Activated CD4-positive, alpha-beta T cell treated with anti-CD3 and anti-CD28 coated beads, Interleukin-2, amount 10 ng/mL, durations not matched to agents 7 days and 5 days (primary cell): Measurements from ENCODE around the gene ZNF574. TPM values are rescaled to one million over a fixed set of nuclear protein-coding genes. Genes with fewer than 3 reads are reported as not detected.

Experiments used
- CTCF ChIA-PET: fragments of 350-600 bp; sonication (Branson Sonifier 250); formaldehyde crosslinking; loops from one replicate; lab custom pipeline; 2021; ENCODE audit warnings: antibody characterized with exemption; lab: Charles Lee
- POLR2A ChIA-PET: fragments of 350-600 bp; sonication (Branson Sonifier 250); formaldehyde crosslinking; loops from one replicate; lab custom pipeline; 2021; ENCODE audit warnings: antibody characterized with exemption; lab: Charles Lee
- DNase-seq: peaks from one replicate; pipeline ENCODE4 v3.0.0-alpha.2; 2020
- H3K27ac Mint-ChIP-seq: one replicate; pipeline ENCODE4 v1.8.0; 2021; ENCODE audit warnings: mild to moderate bottlenecking, moderate library complexity, mixed read lengths
- H3K27me3 Mint-ChIP-seq: one replicate; pipeline ENCODE4 v1.8.0; 2021; ENCODE audit warnings: mixed read lengths
- H3K36me3 Mint-ChIP-seq: one replicate; pipeline ENCODE4 v1.8.0; 2021; ENCODE audit warnings: low read depth, mixed read lengths
- H3K4me1 Mint-ChIP-seq: one replicate; pipeline ENCODE4 v1.8.0; 2021; ENCODE audit warnings: mixed read lengths
- H3K4me3 Mint-ChIP-seq: one replicate; pipeline ENCODE4 v1.8.0; 2021; ENCODE audit warnings: mild to moderate bottlenecking, moderate library complexity, mixed read lengths
- H3K9me3 Mint-ChIP-seq: one replicate; pipeline ENCODE4 v1.8.0; 2021; ENCODE audit warnings: mixed read lengths
- total RNA-seq, 2 experiments: library from RNA; stranded (reverse); gene quantifications; one replicate each; pipeline ENCODE4 v1.2.3, GENCODE V29; 2021

Gene ZNF574
- total RNA-seq, 2 experiments from 2014 or later, result 14.1 to 15.8 TPM

DNA sequence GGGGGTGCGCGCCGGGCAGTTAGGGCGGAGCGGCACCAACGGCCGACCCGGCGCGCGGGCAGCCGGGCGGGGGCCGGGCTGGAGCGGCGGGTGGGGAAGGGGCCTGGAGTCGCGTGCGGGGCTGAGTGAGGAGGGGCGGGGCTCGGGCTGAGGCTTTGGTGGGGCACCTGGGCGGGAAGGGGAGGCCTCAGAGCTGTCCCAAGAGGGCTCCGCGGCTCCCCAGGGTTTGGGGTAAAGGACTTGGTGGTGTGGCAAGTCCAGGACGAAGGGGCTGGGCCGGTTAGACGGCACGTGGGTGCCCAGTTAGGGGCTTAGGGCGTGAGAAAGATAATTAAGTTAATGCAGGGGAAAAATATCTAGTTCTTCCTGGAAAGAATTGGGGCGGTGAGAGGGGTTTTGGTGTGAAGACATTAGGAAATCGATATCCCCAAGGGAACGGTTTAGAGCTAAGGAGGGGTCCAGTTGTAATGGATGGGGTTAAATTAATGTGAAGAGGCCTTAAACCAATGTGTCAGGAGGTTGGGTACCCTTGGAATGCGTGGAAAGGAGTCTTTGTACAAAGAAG lies 496 bp downstream of the ZNF574 start:
- Mint-ChIP-seq H3K4me1 (peaks cover 43% of the 10 kb centered on the region), H3K36me3 (peaks cover 17% of the 10 kb centered on the region), H3K9me3 (no peaks in the 10 kb centered on the region), H3K4me3 (peak overlapping the region; percentile 100), H3K27ac (peak overlapping the region; percentile 90), H3K27me3 (no peaks in the 10 kb centered on the region)
- CTCF ChIA-PET, result interaction anchor here (0.6 to 1.5 kb wide), 3 partner anchors 32 to 1410 kb away, joined by 3 to 4 read pairs (median 4); no protein-coding TSS in a partner anchor
- peak; percentile 53 for DNase-seq
- POLR2A ChIA-PET, result interaction anchor here (0.7 kb wide), 1 partner anchor 68 kb away, joined by 3 read pairs; no protein-coding TSS in a partner anchor

DNA sequence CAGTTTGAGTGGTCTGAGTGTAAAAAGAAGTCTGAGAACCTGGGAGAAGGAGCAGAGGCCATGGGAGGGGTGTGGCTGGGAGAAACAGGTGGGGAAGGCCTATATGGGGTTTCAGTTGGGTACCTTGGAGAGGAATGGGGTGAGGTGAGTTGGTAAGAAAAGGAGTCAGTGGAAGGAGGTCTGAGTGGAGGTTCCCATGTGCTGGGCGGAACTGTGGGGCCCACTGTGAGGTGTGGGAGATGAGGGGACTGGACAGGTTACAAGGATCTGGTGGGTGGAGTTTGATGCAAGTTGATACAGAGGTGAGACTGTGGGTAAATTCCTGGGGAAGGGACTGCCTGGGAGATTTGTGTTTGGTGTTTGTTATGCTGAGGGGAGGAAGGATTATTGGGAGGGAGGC lies 2.1 kb downstream of the ZNF574 start:
- POLR2A ChIA-PET, result no interaction called here
- Mint-ChIP-seq H3K4me3 (peak overlapping the region; percentile 100), H3K36me3 (peaks cover 23% of the 10 kb centered on the region), H3K27me3 (no peaks in the 10 kb centered on the region), H3K4me1 (peaks cover 44% of the 10 kb centered on the region), H3K9me3 (no peaks in the 10 kb centered on the region), H3K27ac (peak overlapping the region; percentile 38)
- DNase-seq, result no peak
- CTCF ChIA-PET, result interaction anchor here (0.7 to 1.5 kb wide), 2 partner anchors 30 to 78 kb away, joined by 3 to 4 read pairs; no protein-coding TSS in a partner anchor

DNA sequence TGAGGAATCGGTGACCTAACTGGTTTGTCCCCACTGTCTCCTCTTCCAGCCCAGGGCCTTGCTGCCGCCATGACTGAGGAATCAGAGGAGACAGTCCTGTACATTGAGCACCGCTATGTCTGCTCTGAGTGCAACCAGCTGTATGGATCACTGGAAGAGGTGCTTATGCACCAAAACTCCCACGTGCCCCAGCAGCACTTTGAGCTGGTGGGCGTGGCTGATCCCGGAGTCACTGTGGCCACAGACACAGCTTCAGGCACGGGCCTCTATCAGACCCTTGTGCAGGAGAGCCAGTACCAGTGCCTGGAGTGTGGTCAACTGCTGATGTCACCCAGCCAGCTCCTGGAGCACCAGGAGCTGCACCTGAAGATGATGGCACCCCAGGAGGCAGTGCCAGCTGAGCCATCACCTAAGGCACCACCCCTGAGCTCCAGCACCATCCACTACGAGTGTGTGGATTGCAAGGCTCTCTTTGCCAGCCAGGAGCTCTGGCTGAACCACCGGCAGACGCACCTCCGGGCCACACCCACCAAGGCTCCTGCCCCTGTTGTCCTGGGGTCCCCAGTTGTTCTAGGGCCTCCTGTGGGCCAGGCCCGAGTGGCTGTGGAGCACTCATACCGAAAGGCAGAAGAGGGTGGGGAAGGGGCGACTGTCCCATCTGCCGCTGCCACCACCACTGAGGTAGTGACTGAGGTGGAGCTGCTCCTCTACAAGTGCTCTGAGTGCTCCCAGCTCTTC lies 2.7 kb downstream of the ZNF574 start:
- DNase-seq, result no peak
- POLR2A ChIA-PET, result no interaction called here
- no peaks in the 10 kb centered on the region for H3K9me3 Mint-ChIP-seq
- H3K27me3 Mint-ChIP-seq, result no peaks in the 10 kb centered on the region
- no peak overlapping the region for H3K27ac Mint-ChIP-seq
- H3K4me1 Mint-ChIP-seq, result peaks cover 44% of the 10 kb centered on the region
- CTCF ChIA-PET, result no interaction called here
- H3K36me3 Mint-ChIP-seq, result peaks cover 23% of the 10 kb centered on the region
- H3K4me3 Mint-ChIP-seq, result no peak overlapping the region

DNA sequence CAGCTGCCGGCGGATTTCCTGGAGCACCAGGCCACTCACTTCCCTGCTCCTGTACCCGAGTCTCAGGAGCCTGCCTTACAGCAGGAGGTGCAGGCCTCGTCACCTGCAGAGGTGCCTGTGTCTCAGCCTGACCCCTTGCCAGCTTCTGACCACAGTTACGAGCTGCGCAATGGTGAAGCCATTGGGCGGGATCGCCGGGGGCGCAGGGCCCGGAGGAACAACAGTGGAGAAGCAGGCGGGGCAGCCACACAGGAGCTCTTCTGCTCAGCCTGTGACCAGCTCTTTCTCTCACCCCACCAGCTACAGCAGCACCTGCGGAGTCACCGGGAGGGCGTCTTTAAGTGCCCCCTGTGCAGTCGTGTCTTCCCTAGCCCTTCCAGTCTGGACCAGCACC lies 3.3 kb downstream of the ZNF574 start:
- ChIA-PET CTCF (interaction anchor here (0.6 kb wide), 1 partner anchor 108 kb away, joined by 3 read pairs; no protein-coding TSS in a partner anchor), POLR2A (no interaction called here)
- no peak overlapping the region for H3K27ac Mint-ChIP-seq
- no peak for DNase-seq
- H3K36me3 Mint-ChIP-seq, result peaks cover 23% of the 10 kb centered on the region
- no peaks in the 10 kb centered on the region for H3K27me3 Mint-ChIP-seq
- H3K4me1 Mint-ChIP-seq, result peaks cover 44% of the 10 kb centered on the region
- no peak overlapping the region for H3K4me3 Mint-ChIP-seq
- no peaks in the 10 kb centered on the region for H3K9me3 Mint-ChIP-seq

DNA sequence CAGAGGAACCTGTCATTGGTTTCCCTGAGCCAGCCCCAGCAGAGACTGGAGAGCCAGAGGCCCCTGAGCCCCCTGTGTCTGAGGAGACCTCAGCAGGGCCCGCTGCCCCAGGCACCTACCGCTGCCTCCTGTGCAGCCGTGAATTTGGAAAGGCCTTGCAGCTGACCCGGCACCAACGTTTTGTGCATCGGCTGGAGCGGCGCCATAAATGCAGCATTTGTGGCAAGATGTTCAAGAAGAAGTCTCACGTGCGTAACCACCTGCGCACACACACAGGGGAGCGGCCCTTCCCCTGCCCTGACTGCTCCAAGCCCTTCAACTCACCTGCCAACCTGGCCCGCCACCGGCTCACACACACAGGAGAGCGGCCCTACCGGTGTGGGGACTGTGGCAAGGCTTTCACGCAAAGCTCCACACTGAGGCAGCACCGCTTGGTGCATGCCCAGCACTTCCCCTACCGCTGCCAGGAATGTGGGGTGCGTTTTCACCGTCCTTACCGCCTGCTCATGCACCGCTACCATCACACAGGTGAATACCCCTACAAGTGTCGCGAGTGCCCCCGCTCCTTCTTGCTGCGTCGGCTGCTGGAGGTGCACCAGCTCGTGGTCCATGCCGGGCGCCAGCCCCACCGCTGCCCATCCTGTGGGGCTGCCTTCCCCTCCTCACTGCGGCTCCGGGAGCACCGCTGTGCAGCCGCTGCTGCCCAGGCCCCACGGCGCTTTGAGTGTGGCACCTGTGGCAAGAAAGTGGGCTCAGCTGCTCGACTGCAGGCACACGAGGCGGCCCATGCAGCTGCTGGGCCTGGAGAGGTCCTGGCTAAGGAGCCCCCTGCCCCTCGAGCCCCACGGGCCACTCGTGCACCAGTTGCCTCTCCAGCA lies 4.2 kb downstream of the ZNF574 start:
- peaks cover 23% of the 10 kb centered on the region for H3K36me3 Mint-ChIP-seq
- no peak for DNase-seq
- H3K4me1 Mint-ChIP-seq, result peaks cover 37% of the 10 kb centered on the region
- H3K4me3 Mint-ChIP-seq, result no peak overlapping the region
- ChIA-PET POLR2A (no interaction called here), CTCF (interaction anchor here (0.6 kb wide), 1 partner anchor 107 kb away, joined by 3 read pairs; no protein-coding TSS in a partner anchor)
- no peaks in the 10 kb centered on the region for H3K27me3 Mint-ChIP-seq
- no peaks in the 10 kb centered on the region for H3K9me3 Mint-ChIP-seq
- H3K27ac Mint-ChIP-seq, result no peak overlapping the region

DNA sequence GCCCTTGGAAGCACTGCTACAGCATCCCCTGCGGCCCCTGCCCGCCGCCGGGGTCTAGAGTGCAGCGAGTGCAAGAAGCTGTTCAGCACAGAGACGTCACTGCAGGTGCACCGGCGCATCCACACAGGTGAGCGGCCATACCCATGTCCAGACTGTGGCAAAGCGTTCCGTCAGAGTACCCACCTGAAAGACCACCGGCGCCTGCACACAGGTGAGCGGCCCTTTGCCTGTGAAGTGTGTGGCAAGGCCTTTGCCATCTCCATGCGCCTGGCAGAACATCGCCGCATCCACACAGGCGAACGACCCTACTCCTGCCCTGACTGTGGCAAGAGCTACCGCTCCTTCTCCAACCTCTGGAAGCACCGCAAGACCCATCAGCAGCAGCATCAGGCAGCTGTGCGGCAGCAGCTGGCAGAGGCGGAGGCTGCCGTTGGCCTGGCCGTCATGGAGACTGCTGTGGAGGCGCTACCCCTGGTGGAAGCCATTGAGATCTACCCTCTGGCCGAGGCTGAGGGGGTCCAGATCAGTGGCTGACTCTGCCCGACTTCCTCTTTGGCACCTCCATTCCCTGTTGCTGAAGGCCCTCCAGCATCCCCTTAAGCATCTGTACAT lies 4.9 kb downstream of the ZNF574 start:
- no peak overlapping the region for H3K4me3 Mint-ChIP-seq
- no peak for DNase-seq
- H3K27me3 Mint-ChIP-seq, result no peaks in the 10 kb centered on the region
- H3K36me3 Mint-ChIP-seq, result peaks cover 23% of the 10 kb centered on the region
- peaks cover 31% of the 10 kb centered on the region for H3K4me1 Mint-ChIP-seq
- CTCF ChIA-PET, result interaction anchor here (1.0 kb wide), 1 partner anchor 41 kb away, joined by 3 read pairs; no protein-coding TSS in a partner anchor
- no peaks in the 10 kb centered on the region for H3K9me3 Mint-ChIP-seq
- POLR2A ChIA-PET, result no interaction called here
- no peak overlapping the region for H3K27ac Mint-ChIP-seq

DNA sequence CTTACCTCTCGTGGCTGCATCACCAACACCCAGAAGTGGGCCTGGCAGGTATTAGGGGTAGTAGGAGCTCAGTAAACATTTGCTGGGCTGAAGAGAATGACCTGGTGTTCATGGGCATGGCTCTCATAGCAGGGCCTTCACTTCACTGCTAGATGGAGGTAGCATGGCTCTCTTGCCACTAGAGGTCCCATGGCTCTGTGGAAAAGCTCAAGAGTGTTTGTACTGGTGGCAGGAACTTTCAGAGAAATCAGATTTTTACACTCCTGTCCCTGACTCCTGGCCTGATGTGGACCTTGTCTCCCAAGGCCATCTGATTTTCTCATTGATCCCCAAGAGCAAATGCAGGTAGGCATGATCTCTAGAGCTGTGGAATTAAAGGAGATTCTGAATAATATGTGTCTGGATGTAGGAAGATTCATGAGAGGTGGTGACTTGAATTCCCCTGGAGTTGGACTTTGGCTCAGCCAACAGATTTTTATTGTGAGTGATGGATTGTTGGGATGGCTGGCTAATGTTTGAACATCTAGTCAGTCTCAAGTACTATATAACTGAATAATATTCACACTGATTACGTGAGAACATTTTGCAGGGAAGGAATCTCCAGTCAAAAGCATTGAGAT lies 5.7 kb downstream of the ZNF574 start:
- Mint-ChIP-seq H3K4me3 (no peak overlapping the region), H3K36me3 (peaks cover 22% of the 10 kb centered on the region), H3K27ac (peak overlapping the region; percentile 28), H3K27me3 (no peaks in the 10 kb centered on the region), H3K9me3 (no peaks in the 10 kb centered on the region), H3K4me1 (peaks cover 27% of the 10 kb centered on the region)
- ChIA-PET POLR2A (no interaction called here), CTCF (interaction anchor here (0.5 to 1.2 kb wide), 3 partner anchors 18 to 409 kb away, joined by 3 read pairs; no protein-coding TSS in a partner anchor)
- DNase-seq, result peak; percentile 41

DNA sequence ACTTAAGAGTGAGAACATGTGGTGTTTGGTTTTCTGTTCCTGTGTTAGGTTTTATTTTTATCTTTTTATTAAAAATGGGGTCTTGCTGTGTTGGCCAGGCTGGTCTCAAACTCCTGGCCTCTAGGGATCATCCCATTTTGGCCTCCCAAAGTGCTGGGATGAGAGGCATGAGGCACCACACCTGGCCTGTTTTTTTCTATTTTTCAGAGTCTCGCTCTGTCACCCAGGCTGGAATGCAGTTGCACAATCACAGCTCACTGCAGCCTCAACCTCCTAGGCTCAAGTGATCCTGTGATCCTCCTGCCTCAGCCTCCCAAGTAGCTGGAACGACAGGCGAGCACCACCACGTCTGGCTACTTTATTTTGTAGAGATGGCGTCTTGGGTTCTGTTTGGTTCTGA lies 7.6 kb downstream of the ZNF574 start:
- H3K4me1 Mint-ChIP-seq, result peaks cover 12% of the 10 kb centered on the region
- no peaks in the 10 kb centered on the region for H3K27me3 Mint-ChIP-seq
- peaks cover 22% of the 10 kb centered on the region for H3K36me3 Mint-ChIP-seq
- H3K9me3 Mint-ChIP-seq, result no peaks in the 10 kb centered on the region
- DNase-seq, result no peak
- no peak overlapping the region for H3K27ac Mint-ChIP-seq
- ChIA-PET POLR2A (no interaction called here), CTCF (no interaction called here)
- H3K4me3 Mint-ChIP-seq, result no peak overlapping the region

DNA sequence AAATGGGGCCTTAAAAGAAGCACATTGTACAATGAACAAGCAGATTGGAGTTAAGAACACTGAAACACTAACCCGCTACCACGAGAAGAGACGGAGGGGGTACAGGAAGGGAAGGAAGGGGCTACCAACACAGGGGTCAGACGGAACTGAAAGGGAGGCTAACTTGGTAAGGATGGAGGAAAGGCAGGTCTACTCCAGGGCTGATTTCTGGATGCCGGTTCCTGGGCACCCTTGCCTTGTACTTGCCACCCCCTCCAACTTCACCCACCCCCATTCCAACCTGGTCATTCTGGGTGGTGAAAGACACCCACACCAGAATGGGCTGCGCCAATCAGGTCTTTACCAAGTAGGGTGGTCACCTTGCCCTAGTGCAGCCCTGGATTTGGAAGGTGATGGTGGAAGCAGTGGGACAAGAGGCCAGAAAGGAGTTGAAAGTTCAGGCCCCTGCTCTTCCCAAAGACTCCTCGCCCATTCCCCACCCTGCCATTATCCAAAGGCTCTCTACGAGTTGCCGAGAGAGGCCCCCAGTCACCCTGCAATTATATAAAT lies 10.3 kb downstream of the ZNF574 start:
- ChIA-PET POLR2A (no interaction called here), CTCF (interaction anchor here (1.5 kb wide), 1 partner anchor 22 kb away, joined by 3 read pairs; no protein-coding TSS in a partner anchor)
- Mint-ChIP-seq H3K36me3 (peaks cover 12% of the 10 kb centered on the region), H3K4me1 (peaks cover 35% of the 10 kb centered on the region), H3K27me3 (no peaks in the 10 kb centered on the region), H3K9me3 (no peaks in the 10 kb centered on the region), H3K27ac (peak overlapping the region; percentile 14), H3K4me3 (no peak overlapping the region)
- no peak for DNase-seq

DNA sequence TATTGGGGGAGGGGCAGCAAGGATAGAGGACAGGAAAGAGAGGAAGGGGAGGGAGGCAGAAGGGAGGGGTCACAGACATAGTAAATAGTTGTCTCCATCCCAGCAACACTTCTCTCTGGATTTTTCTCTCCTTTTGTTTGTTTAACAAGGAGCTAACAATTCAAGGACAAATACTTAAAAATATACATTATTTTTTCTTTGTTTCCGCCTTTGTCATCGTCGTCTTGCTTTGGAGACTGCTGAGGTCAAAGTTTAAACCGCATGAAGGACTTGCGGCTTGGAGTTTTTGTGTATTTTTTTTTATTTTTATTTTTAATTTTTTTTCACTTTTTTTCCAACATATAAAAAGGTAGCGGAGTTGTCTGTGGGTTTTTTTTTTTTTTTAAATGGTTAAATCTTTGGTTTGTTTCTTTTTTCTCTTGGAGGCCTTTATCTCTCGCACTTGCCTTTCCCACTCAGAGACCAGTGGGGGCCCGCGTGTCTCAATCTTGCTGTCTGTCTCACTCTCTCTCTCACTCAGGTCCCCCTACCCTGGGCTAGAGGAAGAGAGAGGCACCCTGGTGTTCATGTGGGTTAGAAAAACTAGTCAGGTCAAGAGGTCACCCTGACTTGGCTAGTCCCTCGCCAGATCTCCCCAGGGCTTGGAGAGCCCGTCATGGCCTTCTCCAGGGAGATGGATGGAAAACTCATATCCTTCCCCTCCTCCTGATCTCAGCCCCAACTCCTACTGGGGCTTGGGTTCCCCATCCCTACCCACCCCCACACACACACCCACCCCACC lies 11.0 kb downstream of the ZNF574 start:
- ChIA-PET POLR2A (no interaction called here), CTCF (interaction anchor here (1.5 kb wide), 1 partner anchor 22 kb away, joined by 3 read pairs; no protein-coding TSS in a partner anchor)
- no peak for DNase-seq
- H3K4me1 Mint-ChIP-seq, result peaks cover 37% of the 10 kb centered on the region
- no peaks in the 10 kb centered on the region for H3K27me3 Mint-ChIP-seq
- H3K27ac Mint-ChIP-seq, result no peak overlapping the region
- H3K4me3 Mint-ChIP-seq, result no peak overlapping the region
- H3K36me3 Mint-ChIP-seq, result peaks cover 5% of the 10 kb centered on the region
- no peaks in the 10 kb centered on the region for H3K9me3 Mint-ChIP-seq

DNA sequence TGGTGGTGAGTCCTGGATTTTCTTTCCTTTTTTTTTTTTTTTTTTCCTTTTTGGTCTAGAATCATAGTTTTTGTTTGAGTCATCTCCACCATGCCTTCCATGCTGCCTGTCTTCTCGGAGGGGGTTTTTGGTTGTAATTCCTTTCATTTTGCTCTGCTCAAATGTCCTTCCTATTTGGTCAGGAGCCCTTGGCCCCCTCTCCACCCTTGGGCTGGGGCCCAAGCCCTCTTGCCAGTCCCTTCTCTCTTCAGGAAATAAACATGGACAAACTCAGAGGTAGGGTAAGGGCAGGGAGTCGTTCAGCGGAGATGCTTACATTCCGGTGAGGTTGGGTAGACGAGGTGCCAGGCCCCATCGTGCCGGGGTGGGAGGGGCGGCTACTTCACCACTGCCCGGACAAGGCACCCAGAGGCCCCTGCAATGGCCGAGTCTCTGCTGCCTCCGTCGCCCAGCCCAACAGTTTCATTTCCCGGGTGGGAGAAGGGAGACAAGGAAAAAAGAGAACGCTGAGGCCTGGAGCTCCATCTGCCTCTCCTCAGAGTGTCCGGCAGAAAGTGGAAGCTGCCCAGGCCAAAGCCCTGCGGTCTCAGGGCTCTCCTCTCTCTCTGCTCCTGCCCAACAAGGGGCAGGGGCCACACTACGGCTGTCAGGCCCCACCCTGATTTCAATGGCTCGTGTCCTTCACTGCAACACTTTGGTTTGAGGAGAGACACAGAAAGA lies 12.7 kb downstream of the ZNF574 start:
- Mint-ChIP-seq H3K27ac (peak overlapping the region; percentile 25), H3K4me3 (peak overlapping the region; percentile 41), H3K9me3 (no peaks in the 10 kb centered on the region), H3K4me1 (peaks cover 43% of the 10 kb centered on the region), H3K27me3 (no peaks in the 10 kb centered on the region), H3K36me3 (peaks cover 5% of the 10 kb centered on the region)
- POLR2A ChIA-PET, result no interaction called here
- CTCF ChIA-PET, result no interaction called here
- no peak for DNase-seq
